Endothelial cell (in vitro differentiated cells): ENCODE measurements around the gene SEPTIN1. TPM values are rescaled to one million over a fixed set of nuclear protein-coding genes. Genes with fewer than 3 reads are reported as not detected.

ENCODE experiments used
- DNase-seq: peaks from one replicate; pipeline ENCODE4 v3.0.0; 2021; ENCODE audit warnings: low spot score
- H3K27ac Mint-ChIP-seq: one replicate; pipeline ENCODE4 v1.8.0; 2021; ENCODE audit warnings: mixed read lengths, inconsistent platforms; ENCODE audit not compliant: unreplicated experiment
- H3K27me3 Mint-ChIP-seq: one replicate; pipeline ENCODE4 v1.8.0; 2021; ENCODE audit warnings: mild to moderate bottlenecking, moderate library complexity, mixed read lengths, inconsistent platforms; ENCODE audit not compliant: unreplicated experiment
- H3K36me3 Mint-ChIP-seq: one replicate; pipeline ENCODE4 v1.8.0; 2021; ENCODE audit warnings: mild to moderate bottlenecking, low read depth, mixed read lengths, inconsistent platforms; ENCODE audit not compliant: unreplicated experiment
- H3K4me1 Mint-ChIP-seq: one replicate; pipeline ENCODE4 v1.8.0; 2021; ENCODE audit warnings: mild to moderate bottlenecking, mixed read lengths, inconsistent platforms; ENCODE audit not compliant: unreplicated experiment
- H3K4me3 Mint-ChIP-seq: one replicate; pipeline ENCODE4 v1.8.0; 2021; ENCODE audit warnings: mild to moderate bottlenecking, mixed read lengths, inconsistent platforms; ENCODE audit not compliant: unreplicated experiment
- H3K9me3 Mint-ChIP-seq: one replicate; pipeline ENCODE4 v1.8.0; 2021; ENCODE audit warnings: mixed read lengths, inconsistent platforms; ENCODE audit not compliant: unreplicated experiment
- long read RNA-seq: library from polyadenylated mRNA; unstranded; transcript quantifications from one replicate; pipeline ENCODE4 v2.0.0, GENCODE V29; 2020; ENCODE audit not compliant: unreplicated experiment
- total RNA-seq: library from RNA; stranded (reverse); fragmentation: NEBNext Ultra II Directional; extraction: Animal tissue kit (Norgen Biotek cat#: 25700); gene quantifications from one replicate; pipeline ENCODE4 v1.2.1, GENCODE V29; 2021; ENCODE audit not compliant: unreplicated experiment
- TF ChIP-seq, protein P1 (sequence below): fragments of 200-600 bp; sonication (generic); IDR thresholded peaks from one replicate; pipeline ENCODE4 v1.5.0; 2021; ENCODE audit warnings: antibody characterized with exemption; ENCODE audit not compliant: unreplicated experiment

Gene SEPTIN1
- 1.6 TPM for total RNA-seq
- long read RNA-seq, partial matches to known transcripts, result 3 of 3 reads
- long read RNA-seq, other reads (novel, unspliced or antisense), result 0 of 3 reads

DNA sequence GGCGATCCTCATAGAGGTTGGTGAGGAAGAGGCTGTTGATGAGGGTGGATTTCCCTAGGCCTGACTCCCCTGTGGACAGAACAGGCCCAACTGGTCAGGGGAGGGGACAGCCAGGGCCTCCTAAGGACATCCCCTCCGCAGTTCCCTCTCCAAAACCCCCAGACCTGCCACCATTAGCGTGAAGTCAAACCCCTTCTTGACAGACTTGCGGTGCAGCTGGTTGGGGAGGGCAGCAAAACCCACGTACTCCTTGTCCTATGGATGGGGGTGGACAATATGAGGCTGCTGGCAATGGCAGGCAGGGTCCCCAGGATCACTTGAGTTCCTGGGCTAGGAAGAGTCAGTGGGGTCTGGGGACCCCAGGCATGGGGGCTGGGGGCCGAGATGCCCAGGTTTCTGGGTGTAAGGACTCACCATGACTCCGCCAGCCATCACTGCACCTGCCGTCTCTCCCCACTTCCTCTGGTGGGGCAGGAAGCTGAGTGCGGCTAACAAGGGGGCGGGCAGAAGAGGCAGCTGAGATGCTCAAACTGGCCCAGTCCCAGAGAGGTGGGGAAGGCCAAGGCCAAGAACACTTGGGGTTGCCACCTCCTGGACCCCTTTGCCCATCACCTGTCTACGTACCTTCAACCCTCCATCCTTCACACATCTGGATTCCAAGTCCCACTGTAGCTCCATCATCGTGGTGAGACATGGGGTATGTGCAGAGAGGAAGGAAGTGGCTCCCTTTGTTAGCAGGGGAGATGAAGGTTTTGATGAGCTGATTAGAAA lies at the start of gene SEPTIN1:
SEPTIN1 (minus strand) TSS at position 451 of the 771 bp plus-strand sequence; CDS start at position 432, 19 bp downstream.
- H3K27me3 Mint-ChIP-seq, result peaks cover 4% of the 10 kb centered on the region
- peaks cover 4% of the 10 kb centered on the region for H3K36me3 Mint-ChIP-seq
- peak within 1 kb of the TSS; percentile 31 for H3K27ac Mint-ChIP-seq
- TF ChIP-seq, protein P1, sequence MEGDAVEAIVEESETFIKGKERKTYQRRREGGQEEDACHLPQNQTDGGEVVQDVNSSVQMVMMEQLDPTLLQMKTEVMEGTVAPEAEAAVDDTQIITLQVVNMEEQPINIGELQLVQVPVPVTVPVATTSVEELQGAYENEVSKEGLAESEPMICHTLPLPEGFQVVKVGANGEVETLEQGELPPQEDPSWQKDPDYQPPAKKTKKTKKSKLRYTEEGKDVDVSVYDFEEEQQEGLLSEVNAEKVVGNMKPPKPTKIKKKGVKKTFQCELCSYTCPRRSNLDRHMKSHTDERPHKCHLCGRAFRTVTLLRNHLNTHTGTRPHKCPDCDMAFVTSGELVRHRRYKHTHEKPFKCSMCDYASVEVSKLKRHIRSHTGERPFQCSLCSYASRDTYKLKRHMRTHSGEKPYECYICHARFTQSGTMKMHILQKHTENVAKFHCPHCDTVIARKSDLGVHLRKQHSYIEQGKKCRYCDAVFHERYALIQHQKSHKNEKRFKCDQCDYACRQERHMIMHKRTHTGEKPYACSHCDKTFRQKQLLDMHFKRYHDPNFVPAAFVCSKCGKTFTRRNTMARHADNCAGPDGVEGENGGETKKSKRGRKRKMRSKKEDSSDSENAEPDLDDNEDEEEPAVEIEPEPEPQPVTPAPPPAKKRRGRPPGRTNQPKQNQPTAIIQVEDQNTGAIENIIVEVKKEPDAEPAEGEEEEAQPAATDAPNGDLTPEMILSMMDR, result no peak
- no peak within 1 kb of the TSS for H3K4me3 Mint-ChIP-seq
- DNase-seq, result no peak
- peaks cover 10% of the 10 kb centered on the region for H3K4me1 Mint-ChIP-seq
- H3K9me3 Mint-ChIP-seq, result no peaks in the 10 kb centered on the region

GRCh38 chr16:30430428-30430970 lies 48.1 kb upstream of the SEPTIN1 start:
- H3K27ac Mint-ChIP-seq, result no peak overlapping the region
- DNase-seq, result no peak
- H3K36me3 Mint-ChIP-seq, result peaks cover 12% of the 10 kb centered on the region
- H3K4me1 Mint-ChIP-seq, result peaks cover 21% of the 10 kb centered on the region
- TF ChIP-seq, protein P1, result no peak
- no peaks in the 10 kb centered on the region for H3K9me3 Mint-ChIP-seq
- H3K4me3 Mint-ChIP-seq, result no peak overlapping the region
- peaks cover 12% of the 10 kb centered on the region for H3K27me3 Mint-ChIP-seq

- H3K9me3 Mint-ChIP-seq, result no peaks in the 10 kb centered on the region
- H3K4me1 Mint-ChIP-seq, result peaks cover 23% of the 10 kb centered on the region
- TF ChIP-seq, protein P1, result peak; percentile 84
- no peak within 1 kb of the TSS for H3K4me3 Mint-ChIP-seq
- H3K27ac Mint-ChIP-seq, result no peak within 1 kb of the TSS
- peaks cover 10% of the 10 kb centered on the region for H3K27me3 Mint-ChIP-seq
- peaks cover 12% of the 10 kb centered on the region for H3K36me3 Mint-ChIP-seq
- DNase-seq, result peak; percentile 84
Observed at GRCh38 chr16:30429678-30430427, 47.5 kb upstream of the SEPTIN1 start, which contains the start of gene DCTPP1. Gene DCTPP1, minus strand, starts transcription at chr16:30430030. Its CDS starts 50 bp downstream, at chr16:30429980.

GRCh38 chr16:30429418-30429677 lies 47.0 kb upstream of the SEPTIN1 start:
- peaks cover 23% of the 10 kb centered on the region for H3K4me1 Mint-ChIP-seq
- H3K27me3 Mint-ChIP-seq, result peaks cover 6% of the 10 kb centered on the region
- no peak overlapping the region for H3K4me3 Mint-ChIP-seq
- TF ChIP-seq, protein P1, result no peak
- no peak for DNase-seq
- no peak overlapping the region for H3K27ac Mint-ChIP-seq
- peaks cover 12% of the 10 kb centered on the region for H3K36me3 Mint-ChIP-seq
- H3K9me3 Mint-ChIP-seq, result no peaks in the 10 kb centered on the region
